Ishikawa (cell line): ENCODE results near the gene PRAMEF17.

Experiments
- CEBPB ChIP-seq: IDR thresholded peaks from 2 replicates; pipeline ENCODE4 v1.6.1; 2012
- CREB1 ChIP-seq: IDR thresholded peaks from 2 replicates; pipeline ENCODE4 v1.6.1; 2012; ENCODE audit warnings: low read depth
- EGR1 ChIP-seq: IDR thresholded peaks from 2 replicates; pipeline ENCODE4 v1.6.1; 2012
- EP300 ChIP-seq: IDR thresholded peaks from 2 replicates; pipeline ENCODE4 v1.6.1; 2012; ENCODE audit warnings: borderline replicate concordance
- FOXM1 ChIP-seq: IDR thresholded peaks from 2 replicates; pipeline ENCODE4 v1.6.1; 2012; ENCODE audit warnings: low read depth, borderline replicate concordance
- NFIC ChIP-seq: IDR thresholded peaks from 2 replicates; pipeline ENCODE4 v1.6.1; 2012
- RAD21 ChIP-seq: IDR thresholded peaks from 2 replicates; pipeline ENCODE4 v1.6.1; 2012; ENCODE audit warnings: low read depth
- REST ChIP-seq: IDR thresholded peaks from 2 replicates; pipeline ENCODE4 v1.6.1; 2012; ENCODE audit warnings: low read depth, mild to moderate bottlenecking
- TAF1 ChIP-seq: IDR thresholded peaks from 2 replicates; pipeline ENCODE4 v1.6.1; 2012; ENCODE audit warnings: low read depth, mild to moderate bottlenecking
- TCF12 ChIP-seq: IDR thresholded peaks from 2 replicates; pipeline ENCODE4 v1.6.1; 2012; ENCODE audit warnings: low read depth
- TEAD4 ChIP-seq: IDR thresholded peaks from 2 replicates; pipeline ENCODE4 v1.6.1; 2012
- YY1 ChIP-seq: IDR thresholded peaks from 2 replicates; pipeline ENCODE4 v1.6.1; 2012; ENCODE audit warnings: low read depth
- ZBTB7A ChIP-seq: IDR thresholded peaks from 2 replicates; pipeline ENCODE4 v1.6.1; 2012; ENCODE audit warnings: low read depth
- TF ChIP-seq, protein P1 (sequence below): IDR thresholded peaks from 2 replicates; pipeline ENCODE4 v1.6.1; 2012
- TF ChIP-seq, protein P2 (sequence below): IDR thresholded peaks from 2 replicates; pipeline ENCODE4 v1.6.1; 2012

Gene PRAMEF17

DNA sequence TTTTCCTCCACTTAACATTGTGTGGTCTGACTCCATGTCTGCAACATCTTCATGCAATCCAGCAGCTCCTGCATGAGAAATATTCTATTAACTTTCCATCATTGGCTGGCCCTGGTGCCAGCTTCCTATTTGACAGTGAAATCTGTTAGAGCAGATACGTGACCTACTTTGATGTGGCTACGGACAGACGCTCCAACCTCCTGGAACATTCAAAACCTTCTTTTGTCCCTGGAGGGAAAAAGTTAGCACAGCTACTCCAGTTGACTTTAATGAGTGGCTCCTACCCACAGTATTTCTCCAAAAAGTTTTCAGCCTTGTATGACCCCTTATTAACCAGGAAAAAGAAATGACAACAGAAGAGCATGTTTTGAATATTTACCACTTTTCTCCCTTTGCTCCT, 42.8 kb downstream of the PRAMEF17 start:
- no peak for TF ChIP-seq ZBTB7A
- TF ChIP-seq REST = no peak
- TF ChIP-seq, protein P1, sequence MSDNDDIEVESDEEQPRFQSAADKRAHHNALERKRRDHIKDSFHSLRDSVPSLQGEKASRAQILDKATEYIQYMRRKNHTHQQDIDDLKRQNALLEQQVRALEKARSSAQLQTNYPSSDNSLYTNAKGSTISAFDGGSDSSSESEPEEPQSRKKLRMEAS = no peak
- no peak for TF ChIP-seq CEBPB
- TF ChIP-seq FOXM1 = no peak
- no peak for TF ChIP-seq YY1
- no peak for TF ChIP-seq EGR1
- TF ChIP-seq RAD21 = no peak
- TF ChIP-seq TEAD4 = no peak
- TF ChIP-seq TCF12 = no peak
- TF ChIP-seq NFIC = no peak

DNA sequence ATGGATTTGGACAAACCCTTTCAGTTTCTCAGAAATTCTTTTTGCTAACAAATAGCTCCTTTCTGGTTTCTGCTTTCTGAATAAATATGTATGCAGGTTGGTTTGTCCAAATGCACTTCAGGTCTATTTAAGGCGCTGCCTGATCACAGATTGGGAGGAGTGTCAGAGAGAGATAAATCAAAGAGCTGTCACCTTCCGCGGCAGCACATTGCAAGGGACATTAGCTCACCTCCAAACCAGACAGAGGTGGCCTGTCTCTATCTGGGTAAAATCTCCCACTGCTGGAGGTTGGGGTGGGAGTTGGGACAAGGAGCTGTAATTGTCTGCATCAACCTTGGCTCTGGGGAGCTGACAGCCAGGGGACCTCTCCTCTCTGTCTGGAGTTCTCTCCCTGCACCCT, 46.0 kb downstream of the PRAMEF17 start:
- TF ChIP-seq TCF12 = no peak
- TF ChIP-seq, protein P1 = no peak
- TF ChIP-seq REST = no peak
- TF ChIP-seq, protein P2, sequence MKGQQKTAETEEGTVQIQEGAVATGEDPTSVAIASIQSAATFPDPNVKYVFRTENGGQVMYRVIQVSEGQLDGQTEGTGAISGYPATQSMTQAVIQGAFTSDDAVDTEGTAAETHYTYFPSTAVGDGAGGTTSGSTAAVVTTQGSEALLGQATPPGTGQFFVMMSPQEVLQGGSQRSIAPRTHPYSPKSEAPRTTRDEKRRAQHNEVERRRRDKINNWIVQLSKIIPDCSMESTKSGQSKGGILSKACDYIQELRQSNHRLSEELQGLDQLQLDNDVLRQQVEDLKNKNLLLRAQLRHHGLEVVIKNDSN = no peak
- no peak for TF ChIP-seq TEAD4
- TF ChIP-seq EP300 = no peak
- TF ChIP-seq ZBTB7A = no peak
- TF ChIP-seq NFIC = no peak
- no peak for TF ChIP-seq YY1
- TF ChIP-seq RAD21 = no peak
- TF ChIP-seq FOXM1 = no peak
- TF ChIP-seq TAF1 = no peak
- no peak for TF ChIP-seq EGR1
- TF ChIP-seq CEBPB = no peak
- TF ChIP-seq CREB1 = no peak
